SW 1271 (cell line): Measurements from ENCODE around the gene CLDND2.
"Not testable (repeated sequence)": the region's sequence is repeated elsewhere in the genome, so short reads cannot be mapped to it uniquely, and the experiment has no call there.

ENCODE experiments used
- DNase-seq, 2 experiments: peaks; one replicate each; lab custom pipeline; 2025; lab: John Stamatoyannopoulos, UW

Gene CLDND2, protein sequence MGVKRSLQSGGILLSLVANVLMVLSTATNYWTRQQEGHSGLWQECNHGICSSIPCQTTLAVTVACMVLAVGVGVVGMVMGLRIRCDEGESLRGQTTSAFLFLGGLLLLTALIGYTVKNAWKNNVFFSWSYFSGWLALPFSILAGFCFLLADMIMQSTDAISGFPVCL

DNA sequence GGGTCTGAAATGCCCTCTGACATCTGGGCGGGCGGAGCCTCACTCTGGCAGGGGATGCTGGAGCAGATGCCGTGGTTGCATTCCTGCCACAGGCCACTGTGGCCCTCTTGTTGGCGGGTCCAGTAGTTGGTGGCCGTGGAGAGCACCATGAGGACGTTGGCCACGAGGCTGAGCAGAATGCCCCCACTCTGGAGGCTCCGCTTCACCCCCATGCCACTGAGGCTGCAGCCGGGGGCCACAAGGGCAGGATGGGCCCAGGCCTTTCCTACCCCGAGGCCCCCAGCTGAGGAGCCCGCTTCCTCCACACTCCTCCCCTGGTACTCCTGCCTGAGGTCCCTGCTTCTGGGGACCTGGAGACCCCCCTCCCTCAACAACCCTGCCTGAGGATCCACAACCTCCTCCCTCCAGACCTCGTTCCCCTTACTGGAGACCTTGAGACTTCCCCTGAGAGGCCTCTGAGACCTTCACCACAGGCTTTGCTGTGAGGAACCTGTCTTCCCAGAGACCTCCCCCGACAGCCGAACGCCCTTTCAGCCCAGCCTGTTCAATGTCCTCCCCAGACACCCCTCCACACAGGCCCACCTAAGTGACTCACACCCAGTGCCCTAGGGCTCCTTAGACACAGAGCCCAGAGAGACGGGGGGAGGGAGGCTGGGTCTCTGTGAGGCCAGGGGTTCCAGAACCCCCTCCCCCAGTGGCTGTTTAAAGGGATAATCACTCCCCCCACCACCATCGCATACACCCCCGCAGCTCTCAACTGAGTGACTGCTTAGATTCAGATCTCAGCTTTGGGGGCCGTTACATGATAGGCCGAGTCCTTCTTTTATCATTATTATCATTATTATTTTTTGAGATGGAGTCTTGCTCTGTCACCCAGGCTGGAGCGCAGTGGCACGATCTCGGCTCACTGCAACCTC lies at the start of gene CLDND2:
CLDND2 (minus strand) TSS at position 638 of the 917 bp plus-strand sequence; CDS start at position 212, 426 bp downstream.
- no peak for DNase-seq

- DNase-seq, result no peak
Measured at GRCh38 chr19:51417810-51418157, 49.0 kb upstream of the CLDND2 start.

- no peak for DNase-seq
Measured at GRCh38 chr19:51417107-51417809, 48.5 kb upstream of the CLDND2 start, which contains the start of gene SIGLEC10. Gene SIGLEC10, minus strand, starts transcription at chr19:51417642. Its CDS starts 61 bp downstream, at chr19:51417581.

GRCh38 chr19:51416422-51416821 lies 47.6 kb upstream of the CLDND2 start:
- DNase-seq, result not testable (repeated sequence)

GRCh38 chr19:51415187-51415586 lies 46.4 kb upstream of the CLDND2 start:
- DNase-seq, result no peak

GRCh38 chr19:51410950-51411748 lies 42.3 kb upstream of the CLDND2 start:
- DNase-seq, result no peak

- peak in 1 of 2 experiments; percentile 19 for DNase-seq
Measured at GRCh38 chr19:51407511-51408131, 38.8 kb upstream of the CLDND2 start.

DNA sequence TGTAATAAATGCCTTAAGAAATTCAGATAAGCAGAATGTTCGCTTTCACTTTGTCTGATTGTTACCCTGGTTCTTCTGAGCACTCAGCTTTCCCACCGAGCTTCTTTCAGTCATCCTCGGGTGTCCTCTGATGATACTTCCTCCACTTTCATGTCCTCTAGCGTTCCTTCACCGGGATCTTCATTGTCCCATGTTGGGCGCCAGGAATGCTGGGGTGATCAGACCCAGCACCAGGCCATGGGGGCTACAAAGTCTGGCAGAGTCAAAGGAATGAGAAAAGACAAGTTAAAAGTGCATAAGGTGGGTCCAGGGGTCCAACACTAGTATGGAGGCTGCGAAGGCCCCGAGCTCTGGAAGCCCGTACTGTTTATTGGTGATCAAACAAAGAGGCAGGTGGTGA lies 33.3 kb upstream of the CLDND2 start:
- DNase-seq, result no peak

DNA sequence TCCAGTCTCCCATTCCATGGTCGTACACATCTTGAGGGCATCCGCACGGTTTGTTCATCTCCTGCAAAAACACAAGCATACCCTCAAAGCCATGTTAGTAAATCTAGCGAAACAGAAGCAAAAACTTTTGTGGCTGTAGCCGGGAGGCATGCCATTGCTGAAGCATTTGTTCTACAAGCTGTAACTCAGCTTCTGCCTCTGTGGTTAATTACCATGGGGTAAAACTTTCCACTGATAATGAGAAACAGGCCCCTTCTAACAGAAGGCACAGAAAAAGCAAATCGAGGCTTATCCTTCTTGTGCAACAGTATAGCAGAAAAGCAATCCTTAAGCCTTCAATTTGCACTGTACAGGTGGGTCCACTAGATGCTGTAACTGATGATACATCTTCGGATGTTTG lies 31.1 kb upstream of the CLDND2 start:
- DNase-seq, result not testable (repeated sequence)

DNA sequence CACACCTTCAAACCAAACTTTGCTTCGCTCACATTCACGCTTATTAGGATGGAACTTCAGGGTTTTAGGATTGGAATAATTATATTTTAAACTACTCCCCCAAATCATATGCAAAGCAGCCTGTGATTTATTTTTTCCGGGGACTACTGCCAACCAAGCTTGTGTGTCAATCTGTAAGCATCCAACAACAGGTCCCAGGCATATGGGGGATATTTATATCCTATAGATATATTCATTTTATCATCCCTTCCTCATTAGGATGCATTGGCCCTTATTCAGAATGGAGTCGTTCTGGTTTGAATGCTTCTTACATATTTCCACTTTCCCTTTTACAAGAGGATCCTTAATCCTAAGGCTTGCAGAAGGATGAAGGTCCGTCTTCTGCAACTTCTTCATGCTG lies 30.4 kb upstream of the CLDND2 start:
- DNase-seq, result no peak

DNA sequence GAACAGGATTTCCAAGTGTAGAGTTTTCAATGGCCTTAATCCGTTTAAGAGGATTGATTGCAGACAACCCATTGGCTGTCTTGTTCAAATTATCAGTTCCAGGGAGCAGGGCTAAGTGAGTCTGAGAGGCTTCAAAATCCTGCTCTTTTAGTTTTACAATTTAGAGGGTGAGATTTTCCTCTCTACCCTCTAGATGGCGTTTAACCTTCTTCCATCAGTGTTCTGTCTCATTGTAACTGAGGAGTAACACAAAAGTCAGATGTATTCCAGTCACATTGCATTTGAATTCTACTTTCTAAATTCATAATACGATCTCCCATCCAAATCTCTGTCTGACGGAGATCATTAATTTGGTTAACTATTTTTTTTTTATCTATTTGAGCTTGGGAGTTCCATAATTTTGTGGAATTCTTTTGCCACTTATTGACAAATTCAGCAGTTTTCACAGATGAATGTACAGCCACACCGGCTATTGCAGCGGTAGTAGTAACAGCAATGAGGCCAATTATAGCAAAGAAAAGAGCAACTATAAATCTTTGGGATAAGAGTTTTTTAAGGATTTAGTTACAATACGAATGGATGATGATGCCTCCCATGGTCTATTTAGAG lies 29.4 kb upstream of the CLDND2 start:
- DNase-seq, result peak; percentile 14 to 33

DNA sequence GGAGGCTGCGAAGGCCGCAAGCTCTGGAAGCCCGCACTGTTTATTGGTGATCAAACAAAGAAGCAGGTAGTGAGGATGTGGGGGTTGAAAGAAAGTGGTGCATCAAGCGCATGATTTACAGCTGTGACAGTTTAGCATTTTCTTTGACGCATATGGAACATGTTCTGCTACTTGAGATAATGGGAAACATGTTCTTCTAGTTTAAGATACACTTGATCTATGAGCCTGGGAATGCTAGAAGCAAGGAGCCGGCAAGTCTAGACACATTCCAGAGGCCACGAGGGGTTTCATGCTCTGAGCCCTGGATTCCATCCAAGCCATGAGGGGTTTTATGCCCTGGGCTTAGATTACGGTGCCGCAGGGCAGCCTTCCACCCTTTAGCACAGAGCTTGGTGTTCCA lies 28.6 kb upstream of the CLDND2 start:
- not testable (repeated sequence) for DNase-seq

DNA sequence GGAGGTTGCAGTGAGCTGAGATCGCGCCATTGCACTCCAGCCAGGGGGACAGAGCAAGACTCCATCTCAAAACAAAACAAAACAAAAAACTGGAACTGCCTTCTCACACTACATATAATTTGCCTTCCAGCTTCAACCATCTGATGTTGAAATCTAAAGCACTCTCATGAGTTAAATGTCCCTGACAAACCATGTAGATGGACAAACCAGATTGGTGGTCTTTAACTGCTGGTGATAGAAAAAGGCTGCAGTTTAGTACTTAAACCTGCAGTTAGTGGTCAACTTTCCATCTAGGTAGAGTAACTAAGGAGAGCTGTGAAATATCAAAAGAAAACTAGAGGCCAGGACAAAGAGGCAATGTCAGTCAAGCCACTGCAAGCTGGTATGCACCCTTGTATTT lies 27.4 kb upstream of the CLDND2 start:
- no peak for DNase-seq

DNA sequence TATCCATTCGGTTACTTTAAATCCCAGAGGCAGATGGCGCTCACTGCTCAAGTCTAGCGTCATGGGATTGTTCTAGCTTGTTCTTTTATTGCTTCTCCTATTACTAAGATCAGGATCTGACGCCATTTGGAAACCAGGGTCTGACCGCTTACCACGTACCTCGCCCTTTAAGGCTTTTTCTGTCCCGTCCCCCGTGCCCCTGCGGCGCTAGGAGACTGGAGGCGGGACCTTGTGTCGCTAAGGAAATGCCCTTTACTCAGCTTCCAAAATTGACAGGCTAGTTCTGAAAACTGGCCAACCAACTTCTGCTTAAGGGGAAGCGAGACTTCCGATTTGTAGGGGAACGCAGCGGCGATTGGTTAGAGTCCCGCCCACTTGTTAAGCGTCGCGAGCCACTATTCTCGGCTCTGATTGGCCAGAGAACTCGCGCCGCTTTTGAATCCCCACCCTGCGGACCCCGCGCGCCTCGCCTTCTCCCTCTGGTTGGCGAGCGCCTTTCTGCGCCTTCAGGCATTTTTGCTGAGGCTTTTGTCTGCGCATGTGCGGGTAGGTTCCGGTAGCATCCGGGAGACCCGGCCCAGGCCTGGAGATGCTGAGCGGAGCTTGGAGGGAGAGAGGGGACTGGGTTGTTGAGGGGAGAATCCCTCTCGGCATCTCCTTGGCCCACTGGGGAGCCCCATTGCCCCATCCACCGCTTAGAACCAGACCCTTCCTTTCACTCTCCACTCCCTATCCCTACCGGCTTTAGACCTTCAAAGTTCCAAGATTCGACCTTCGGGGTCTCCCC lies 25.4 kb upstream of the CLDND2 start:
- peak; percentile 90 to 96 for DNase-seq

DNA sequence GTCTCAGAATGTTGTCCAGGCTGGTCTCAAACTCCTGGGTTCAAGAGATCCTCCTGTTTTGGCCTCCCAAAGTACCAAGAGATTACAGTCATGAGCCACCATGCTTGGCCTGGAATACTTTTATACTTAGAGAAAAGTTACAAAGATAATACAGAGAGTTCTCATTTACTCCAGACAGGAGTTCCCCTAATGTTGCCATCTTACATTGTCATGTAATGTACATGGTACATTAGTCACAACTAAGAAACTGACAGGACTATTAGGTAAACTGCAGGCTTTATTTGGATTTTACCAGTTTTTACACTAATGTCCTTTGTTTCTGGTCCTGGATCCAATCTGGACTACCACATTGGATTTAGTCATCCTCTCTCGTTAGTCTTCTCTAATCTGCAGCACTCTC lies 23.9 kb upstream of the CLDND2 start:
- DNase-seq, result no peak

GRCh38 chr19:51391073-51391611 lies 22.3 kb upstream of the CLDND2 start:
- no peak for DNase-seq

DNA sequence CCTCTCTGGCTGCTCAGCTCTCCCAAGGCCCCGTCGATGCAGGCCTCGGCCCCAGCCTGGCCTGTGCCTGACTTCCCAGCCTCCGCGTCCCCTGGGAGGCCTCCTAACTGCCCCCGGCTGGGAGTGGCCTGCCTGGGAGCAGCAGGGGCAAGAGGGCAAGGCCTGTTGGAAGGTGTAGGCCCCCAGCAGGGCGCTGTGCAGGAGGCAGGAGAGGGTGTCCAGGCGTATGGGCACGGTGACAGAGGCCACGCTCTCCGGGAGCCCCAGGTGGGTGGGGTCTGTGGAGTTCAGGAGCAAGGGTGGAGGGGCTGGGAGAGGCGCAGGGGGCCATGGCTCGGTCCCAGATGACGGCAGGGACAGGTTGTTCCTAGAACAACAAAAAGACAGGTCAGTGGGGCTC lies 20.3 kb upstream of the CLDND2 start:
- no peak for DNase-seq

DNA sequence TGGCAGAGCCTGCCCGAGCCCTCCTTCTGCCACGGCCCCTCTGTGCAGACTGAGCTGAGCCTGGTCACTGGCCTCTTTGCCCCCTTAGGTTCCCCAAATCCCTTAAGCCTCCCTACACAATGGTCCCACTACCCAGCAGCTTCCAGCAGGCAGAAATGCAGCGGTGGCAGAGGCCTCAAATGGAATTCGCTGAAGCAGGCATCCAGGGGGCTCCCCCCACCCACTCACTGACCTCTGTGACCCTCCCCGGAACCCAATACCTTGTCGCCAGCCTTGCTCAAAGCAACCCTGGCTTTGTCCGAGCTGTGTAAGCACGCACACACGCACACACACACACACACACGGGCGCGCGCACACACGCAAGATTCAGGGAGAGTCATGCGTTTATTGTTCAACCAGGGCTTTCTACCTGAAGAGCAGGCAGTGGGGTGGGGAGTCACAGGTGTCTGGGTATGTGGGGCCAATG lies 19.2 kb upstream of the CLDND2 start, which contains the start of gene LIM2:
LIM2 (minus strand) TSS at position 51 of the 466 bp plus-strand sequence. CDS start 531 bp downstream, outside the sequence.
- DNase-seq, result no peak

DNA sequence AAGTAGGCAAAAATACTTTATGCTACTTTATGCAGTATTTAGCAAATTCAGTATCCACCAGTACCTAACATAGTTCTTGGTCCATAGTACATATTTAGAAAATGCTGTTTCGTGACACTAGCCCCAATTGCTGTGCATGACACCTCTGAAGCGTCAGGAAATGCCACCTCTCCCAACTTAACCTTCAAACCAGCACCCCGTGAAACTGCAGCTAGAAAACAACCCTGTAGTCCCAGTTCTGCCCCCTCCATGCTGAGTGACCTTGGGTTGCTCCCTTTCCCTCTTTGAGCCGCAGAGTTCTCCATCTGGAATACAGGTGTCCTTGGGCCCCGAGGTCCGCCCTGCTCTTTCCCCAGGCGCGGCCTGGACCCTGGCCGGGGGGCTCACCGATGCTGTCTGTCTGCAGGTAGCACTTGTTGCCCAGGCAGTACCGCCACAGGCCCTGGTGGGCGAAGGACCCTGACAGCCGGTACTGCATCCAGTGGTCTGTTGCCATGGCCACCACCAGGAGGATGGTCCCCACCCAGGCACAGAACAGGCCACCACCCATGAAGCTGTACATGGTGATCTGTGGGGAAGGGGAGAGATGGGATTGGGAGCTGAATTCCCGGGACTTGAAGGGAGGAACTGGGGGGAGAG lies 18.2 kb upstream of the CLDND2 start:
- no peak for DNase-seq
